HG03135 (cell line): ENCODE data around the gene MYBPH.

Source experiments
- ATAC-seq: cut with Tn5 transposase; IDR thresholded peaks from one replicate; pipeline ENCODE4 v1.9.1; 2021; ENCODE audit warnings: mild to moderate bottlenecking, moderate library complexity; ENCODE audit not compliant: unreplicated experiment

The MYBPH gene

DNA sequence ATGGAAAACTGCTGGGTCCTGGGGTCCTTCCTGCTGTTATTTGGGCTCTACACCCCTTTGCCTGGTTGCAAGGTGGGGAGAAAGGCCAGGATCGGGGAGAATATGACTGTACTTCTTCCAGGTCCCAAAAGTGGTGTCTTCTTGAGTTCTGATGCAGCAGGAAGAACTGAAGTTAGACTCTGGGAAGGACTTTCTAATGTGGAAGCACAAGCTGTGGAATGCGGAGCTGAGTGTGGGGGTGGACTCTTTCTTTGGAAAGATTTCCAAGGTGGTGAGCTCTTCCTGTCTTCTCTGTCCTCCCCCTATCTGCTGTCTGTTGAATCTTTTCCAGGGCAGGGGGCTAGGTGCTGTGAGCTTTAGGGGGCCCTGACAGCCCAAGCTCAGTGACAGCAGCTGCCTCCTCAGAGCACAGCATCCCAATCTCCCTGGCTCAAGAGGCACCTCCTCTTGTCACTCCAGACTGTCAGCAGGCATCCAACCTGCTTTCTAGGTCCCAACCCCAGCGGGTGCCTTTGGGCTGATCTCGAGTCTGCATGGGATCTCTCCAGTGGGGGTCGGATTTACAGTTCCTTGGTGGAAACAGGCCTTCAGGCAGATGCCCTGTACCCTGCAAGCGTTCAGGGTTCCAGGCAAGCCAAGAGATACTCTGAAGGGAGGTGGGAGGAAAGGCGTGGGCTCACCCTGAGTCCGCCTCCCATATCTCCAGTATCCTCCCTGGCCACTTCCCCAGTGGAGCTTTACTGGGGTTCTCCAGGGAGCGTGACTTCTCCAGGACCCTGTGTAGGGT is 24.9 kb downstream of the MYBPH start:
- ATAC-seq = no peak

DNA sequence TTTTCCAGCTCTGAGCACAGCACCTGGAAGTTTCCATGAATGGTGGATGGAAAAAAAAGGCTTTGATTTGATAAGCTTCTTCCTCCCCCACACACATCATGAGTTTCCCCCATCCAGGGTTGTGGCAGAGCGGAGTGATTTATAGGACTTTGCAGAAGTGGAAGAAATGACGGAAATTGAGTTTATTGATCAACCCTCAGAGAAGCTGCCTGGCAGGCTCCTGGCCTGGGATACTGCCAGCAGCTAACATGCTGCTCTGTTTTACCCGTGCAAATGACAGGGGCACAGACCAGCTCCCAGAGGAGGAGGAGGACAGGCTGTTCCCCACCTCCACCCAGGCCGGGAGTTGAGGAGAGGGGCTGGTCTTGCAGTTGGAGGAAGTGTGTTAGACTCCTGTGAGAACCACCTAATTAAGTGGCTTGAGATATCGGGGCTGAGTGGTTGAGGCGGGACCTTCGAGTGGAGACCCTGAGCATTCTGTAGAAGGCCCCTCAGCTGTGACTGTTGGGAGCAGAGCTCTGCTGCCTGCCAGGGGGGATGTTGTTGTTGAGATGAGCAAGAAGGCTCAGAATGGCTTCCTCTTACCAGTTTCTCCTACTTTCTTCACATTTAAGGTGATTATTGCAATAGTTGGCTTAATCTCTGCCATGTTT is 26.3 kb downstream of the MYBPH start:
- ATAC-seq = no peak

DNA sequence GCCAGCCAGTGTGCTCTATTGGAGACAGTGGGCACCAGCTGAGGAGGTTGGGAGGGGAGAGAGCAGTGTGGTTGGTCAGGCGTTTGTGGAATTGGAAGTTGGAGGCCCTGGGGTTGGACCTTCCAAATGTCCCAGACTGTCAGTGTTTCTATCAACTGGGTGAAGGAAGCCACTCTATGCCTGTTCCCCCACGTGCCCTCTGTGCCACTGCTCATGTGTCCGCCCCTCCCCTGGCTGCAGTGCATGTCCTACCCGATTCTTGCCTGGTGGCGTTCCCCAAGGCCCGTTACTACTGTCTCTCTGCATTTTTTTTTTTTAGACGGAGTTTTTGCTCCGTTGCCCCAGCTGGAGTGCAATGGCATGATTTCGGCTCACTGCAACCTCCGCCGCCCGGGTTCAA is 27.0 kb downstream of the MYBPH start:
- ATAC-seq = no peak

- no peak for ATAC-seq
Observed at GRCh38 chr1:203148127-203148526, 27.5 kb downstream of the MYBPH start.

GRCh38 chr1:203147376-203147775 is 28.2 kb downstream of the MYBPH start:
- no peak for ATAC-seq

GRCh38 chr1:203146537-203146936 is 29.1 kb downstream of the MYBPH start:
- no peak for ATAC-seq

GRCh38 chr1:203146042-203146369 is 29.6 kb downstream of the MYBPH start:
- no peak for ATAC-seq

DNA sequence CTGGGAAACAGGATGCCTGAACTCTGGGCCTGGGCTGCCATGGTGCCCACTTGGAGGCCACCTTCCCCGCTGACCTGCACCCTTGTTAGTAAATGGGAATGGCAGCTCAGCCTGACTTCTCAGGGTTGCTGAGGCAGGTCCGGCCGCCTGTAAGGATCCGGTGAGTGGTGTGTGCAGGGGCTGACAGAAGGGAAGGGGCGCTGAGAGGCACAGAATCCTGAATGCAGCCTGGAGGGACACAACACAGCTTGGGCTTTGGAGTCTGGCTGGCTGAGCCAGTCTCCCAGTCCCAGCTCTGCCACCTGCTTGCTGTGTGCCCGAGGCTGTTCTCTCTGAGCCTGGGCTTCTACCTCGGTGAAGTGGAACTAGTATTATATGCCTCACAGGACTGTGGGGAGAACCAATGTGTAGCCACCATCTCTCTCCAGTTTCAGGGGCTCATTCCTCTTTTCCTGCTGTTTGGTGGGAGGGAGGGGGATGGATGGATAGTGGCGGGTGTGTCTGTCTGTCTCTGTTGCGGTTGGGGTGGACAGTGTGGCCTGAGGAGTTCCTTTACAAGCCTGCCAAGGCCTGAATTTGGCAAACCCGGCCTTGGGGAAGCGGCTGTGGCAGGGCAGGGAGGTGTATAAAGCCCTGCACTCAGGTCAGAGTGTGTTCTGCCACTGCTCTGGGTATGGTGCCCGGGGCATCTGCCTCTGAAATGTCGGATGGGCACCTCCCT is 30.1 kb downstream of the MYBPH start:
- no peak for ATAC-seq

DNA sequence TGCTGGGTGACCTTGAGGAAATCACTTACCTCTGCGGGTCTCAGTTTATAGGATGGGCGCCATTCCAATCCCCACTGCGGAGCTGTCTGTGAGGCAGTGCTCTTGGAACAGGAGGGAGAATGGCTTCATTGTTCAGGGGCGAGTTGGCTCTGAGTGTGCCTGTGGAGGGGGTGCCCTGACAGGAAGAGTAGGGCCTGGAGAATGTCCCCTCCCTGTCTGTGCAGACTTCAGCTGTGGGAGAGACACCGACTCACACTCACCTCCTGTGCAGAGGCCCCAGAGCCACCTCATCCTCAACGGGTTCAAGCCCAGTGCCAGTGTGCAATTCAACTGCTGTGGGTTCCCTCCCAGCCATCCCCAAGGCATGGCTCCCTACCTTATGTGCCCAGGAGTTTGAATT is 31.0 kb downstream of the MYBPH start:
- ATAC-seq = no peak

GRCh38 chr1:203143641-203144040 is 32.0 kb downstream of the MYBPH start:
- no peak for ATAC-seq

DNA sequence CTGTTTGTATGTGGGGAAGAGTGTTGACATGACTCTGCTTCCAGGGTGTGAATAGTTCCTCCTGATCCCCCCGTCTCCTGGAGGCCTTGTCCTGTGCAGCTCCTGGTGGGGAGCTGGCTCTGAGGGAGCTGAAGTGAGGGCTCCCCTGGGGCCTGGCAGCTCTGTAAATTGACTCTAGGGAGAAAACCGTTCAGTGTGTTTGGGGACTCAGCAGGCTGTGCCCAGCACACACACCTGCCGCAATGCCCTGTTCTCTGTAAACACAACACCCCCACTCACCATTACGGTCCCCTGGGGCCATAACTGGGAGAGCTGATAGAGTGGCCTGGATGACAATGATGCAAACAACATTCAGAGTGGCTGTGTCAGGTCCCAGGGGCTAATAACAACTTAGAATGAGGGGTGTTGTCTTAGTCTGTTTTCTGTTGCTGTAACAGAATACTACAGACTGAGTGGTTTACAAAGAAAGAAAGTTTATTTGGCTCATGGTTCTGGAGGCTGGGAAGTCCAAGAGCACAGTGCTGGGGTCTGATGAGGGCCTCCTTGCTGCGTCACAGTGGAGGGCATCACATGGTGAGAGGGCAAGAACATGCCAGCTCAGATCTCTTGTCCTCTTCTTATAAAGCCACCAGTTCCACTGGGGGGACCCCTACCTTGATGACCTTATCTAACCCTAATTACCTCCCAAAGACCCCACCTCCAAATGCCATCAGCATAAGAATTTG is 32.8 kb downstream of the MYBPH start:
- no peak for ATAC-seq

DNA sequence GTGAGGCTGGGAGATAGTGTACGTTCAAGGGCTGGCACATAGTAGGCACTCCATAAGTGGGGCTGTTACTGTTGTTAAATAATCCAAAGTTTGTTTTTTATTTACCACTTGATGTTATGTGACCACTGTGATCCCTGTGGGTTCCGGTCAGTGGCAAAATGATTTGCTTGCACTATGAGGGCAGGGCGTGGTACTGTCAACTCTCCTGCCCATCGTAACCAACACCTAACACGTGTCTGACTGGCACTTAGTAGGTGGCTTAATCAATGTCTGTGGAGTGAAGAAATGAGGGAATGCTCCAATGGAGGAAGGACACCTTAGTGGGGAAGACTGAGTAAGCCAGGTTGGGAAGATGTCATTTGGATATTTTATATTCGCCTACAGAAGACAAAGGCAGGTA is 33.5 kb downstream of the MYBPH start:
- ATAC-seq = no peak

DNA sequence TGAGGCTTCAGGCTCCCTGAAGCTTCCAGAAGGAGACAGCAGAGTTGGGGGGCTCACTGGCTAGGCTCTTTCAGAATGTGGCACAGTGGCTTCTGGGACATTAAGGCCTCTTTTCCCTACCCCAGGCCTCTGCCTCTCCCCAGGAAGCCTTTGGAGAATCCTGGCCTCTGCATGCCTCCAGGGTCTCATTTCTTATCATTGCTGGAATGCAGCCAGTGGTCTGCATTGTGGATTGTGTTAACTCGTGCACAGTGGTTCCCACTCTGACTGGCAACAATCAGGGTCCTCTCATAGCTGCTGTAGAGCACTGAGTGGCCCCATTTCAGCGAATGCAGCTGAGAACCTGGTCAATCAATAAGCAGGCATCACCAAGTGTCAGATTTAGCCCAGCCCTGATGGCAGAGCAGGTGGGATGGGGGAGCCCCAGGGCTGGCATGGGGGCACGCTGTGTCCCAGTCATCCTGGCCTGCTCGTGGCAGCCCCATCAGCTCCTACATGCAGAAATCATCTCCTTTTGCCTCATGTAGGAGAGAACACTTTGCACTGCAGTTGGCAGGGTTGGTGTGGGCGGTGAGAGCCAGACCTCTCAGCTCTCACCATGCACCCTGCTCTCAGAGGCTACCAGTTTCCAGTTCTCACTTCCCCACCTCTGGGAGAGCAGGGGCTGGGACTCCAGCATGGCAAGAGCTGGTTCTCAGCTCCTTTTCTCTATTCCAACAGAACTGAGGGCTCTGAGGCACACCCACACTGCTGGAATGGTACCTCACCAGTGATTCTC is 34.7 kb downstream of the MYBPH start:
- no peak for ATAC-seq

DNA sequence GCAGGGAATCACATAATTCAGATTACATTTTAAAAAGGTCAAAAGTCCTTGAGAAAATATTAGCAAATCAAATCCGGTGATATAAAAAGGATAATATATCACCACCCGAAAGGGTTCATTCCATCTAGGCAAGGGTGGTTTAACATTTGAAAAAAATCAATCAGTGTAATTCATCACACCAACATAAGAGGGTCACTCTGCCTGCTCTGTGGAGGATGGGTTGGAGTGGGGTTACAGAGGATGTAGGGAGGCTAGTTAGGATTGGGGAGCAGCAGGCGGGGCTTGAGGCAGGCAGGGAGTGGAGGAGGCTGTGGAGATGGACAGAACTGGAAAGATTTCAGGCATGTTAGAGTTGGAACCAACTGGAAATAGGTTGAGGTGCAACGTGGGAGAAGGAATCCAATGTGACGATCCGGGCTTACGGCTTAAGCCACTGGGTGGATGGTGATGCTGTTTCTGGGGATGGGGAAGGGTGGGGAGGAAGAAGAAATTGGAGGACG is 35.6 kb downstream of the MYBPH start:
- no peak for ATAC-seq

DNA sequence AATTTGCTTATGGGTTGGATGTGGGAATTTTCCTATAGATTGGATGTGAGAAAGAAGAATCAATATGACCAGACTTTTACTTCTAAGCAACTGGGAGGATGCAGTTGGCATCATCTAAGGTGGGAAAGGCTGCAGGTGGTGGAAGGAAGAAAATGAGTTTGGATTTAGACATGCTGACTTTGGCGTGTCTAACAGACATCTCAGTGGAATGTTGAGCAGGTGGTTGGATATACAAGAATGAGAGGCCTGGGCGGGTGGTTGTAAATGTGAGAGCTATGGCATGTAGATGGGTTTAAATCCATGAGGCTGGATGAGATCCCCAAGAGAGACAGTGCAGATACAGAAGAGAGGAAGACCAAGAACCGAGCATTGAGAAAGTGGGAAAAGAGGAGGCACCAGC is 37.6 kb downstream of the MYBPH start:
- ATAC-seq = no peak

GRCh38 chr1:203137324-203137723 is 38.3 kb downstream of the MYBPH start:
- ATAC-seq = no peak

GRCh38 chr1:203136409-203137042 is 39.1 kb downstream of the MYBPH start:
- no peak for ATAC-seq

DNA sequence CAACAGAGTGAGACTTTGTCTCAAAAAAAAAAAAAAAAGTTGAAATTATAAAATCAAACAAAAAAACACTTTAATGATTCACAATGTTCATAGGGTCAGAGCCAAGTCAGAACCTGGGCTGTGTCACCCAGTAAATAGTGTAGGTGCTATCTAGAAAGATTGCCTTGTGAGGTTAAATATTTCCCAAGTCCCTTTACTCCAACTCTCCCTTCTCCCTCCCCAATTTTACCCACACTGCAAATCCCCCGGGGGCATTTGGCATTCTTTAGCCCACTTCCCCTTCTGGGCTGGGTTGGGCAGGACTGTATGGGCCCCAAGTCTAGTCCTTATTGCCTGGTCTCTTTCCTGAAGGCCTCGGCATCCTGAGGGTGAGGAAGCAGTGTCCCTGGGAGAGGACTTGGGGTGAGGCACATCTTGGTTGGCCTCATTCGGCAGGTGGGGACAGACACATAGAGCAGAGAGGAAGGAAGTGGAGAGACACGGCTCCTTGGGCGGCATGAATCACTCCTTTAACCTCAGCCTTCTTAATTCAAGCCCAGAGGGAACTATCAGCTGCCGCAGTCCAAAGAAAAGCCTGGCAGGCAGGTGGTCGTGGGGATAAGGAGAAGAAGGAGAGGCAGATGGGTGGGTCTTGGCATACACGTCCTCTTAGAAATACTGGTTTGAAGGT is 39.9 kb downstream of the MYBPH start:
- no peak for ATAC-seq

DNA sequence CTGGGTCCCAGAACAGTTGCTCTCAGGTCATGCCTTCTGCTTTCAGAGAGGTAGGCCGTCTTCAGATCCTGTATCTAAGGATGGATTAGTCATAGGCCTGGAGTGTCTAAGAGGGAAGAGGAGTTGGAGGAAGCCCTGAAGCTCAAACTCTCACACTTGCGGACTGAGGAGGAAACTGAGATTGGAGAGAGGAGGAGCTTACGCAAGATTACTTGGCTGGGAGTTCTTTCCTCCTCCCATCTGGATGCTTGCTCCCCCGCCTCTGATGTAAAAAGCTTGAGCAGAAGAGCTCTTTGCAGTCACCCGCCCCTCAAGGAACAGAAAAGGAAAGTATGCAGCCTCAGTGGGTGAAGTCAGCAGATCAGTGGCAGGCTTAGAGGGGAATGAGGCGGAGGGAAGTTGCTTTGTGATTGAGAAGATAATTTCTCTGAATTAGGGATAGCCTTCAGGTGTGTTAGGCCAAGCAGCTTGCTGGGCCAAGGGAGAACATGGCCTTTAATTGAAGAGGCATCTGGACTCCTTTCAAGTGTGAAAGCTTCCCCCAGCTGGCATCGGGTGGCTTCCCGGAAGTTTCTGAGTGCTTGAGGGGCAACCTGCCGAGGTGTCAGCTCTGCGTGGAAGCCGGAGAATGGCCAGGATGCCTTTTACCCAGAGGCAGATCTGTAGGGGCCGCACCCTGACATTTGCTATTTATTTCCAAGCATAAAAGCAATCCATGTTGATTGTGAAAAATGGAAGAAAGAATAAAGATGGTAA is 41.5 kb downstream of the MYBPH start:
- no peak for ATAC-seq
